ENCODE results near the gene HSBP1.

The HSBP1 gene

GRCh38 chr16:83831456-83831987 is 23.7 kb downstream of the HSBP1 start:
- TF ChIP-seq, protein P1, sequence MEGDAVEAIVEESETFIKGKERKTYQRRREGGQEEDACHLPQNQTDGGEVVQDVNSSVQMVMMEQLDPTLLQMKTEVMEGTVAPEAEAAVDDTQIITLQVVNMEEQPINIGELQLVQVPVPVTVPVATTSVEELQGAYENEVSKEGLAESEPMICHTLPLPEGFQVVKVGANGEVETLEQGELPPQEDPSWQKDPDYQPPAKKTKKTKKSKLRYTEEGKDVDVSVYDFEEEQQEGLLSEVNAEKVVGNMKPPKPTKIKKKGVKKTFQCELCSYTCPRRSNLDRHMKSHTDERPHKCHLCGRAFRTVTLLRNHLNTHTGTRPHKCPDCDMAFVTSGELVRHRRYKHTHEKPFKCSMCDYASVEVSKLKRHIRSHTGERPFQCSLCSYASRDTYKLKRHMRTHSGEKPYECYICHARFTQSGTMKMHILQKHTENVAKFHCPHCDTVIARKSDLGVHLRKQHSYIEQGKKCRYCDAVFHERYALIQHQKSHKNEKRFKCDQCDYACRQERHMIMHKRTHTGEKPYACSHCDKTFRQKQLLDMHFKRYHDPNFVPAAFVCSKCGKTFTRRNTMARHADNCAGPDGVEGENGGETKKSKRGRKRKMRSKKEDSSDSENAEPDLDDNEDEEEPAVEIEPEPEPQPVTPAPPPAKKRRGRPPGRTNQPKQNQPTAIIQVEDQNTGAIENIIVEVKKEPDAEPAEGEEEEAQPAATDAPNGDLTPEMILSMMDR (IDR thresholded peaks at IDR 0.05): no peak
- Histone ChIP-seq H3K27me3 (no peaks in the 10 kb centered on the region), H3K36me3 (no peaks in the 10 kb centered on the region), H3K4me1 (ENCODE audit: control insufficient read depth in 1 of 2, insufficient read depth in 1 of 2, low read depth in 1 of 2, low read length in 1 of 2) (peaks cover 0 to 6% of the 10 kb centered on the region in 2 experiments), H3K27ac (no peak overlapping the region), H3K4me3 (ENCODE audit: low read depth in 1 of 2, low read length in 1 of 2) (no peak overlapping the region), H3K9me3 (no peaks in the 10 kb centered on the region)

- H3K27ac ChIP-seq: no peak overlapping the region
- no peaks in the 10 kb centered on the region for H3K27me3 ChIP-seq
- TF ChIP-seq, protein P1 (IDR thresholded peaks at IDR 0.05): no peak
- no peaks in the 10 kb centered on the region for H3K36me3 ChIP-seq
- no peaks in the 10 kb centered on the region for H3K9me3 ChIP-seq
- H3K4me1 ChIP-seq (ENCODE audit: control insufficient read depth in 1 of 2, insufficient read depth in 1 of 2, low read depth in 1 of 2, low read length in 1 of 2): peaks cover 0 to 6% of the 10 kb centered on the region in 2 experiments
- H3K4me3 ChIP-seq (ENCODE audit: low read depth in 1 of 2, low read length in 1 of 2): no peak overlapping the region
These were observed 26.1 kb downstream of the HSBP1 start for GRCh38 chr16:83833921-83834320.

GRCh38 chr16:83835586-83836566 is 28.1 kb downstream of the HSBP1 start:
- H3K4me3 ChIP-seq (ENCODE audit: low read depth in 1 of 2, low read length in 1 of 2): no peak overlapping the region
- no peaks in the 10 kb centered on the region for H3K27me3 ChIP-seq
- TF ChIP-seq, protein P1 (IDR thresholded peaks at IDR 0.05): no peak
- H3K4me1 ChIP-seq (ENCODE audit: control insufficient read depth in 1 of 2, insufficient read depth in 1 of 2, low read depth in 1 of 2, low read length in 1 of 2): peaks cover 0 to 6% of the 10 kb centered on the region in 2 experiments
- H3K36me3 ChIP-seq: no peaks in the 10 kb centered on the region
- H3K27ac ChIP-seq: no peak overlapping the region
- no peaks in the 10 kb centered on the region for H3K9me3 ChIP-seq

- Histone ChIP-seq H3K36me3 (no peaks in the 10 kb centered on the region), H3K9me3 (no peaks in the 10 kb centered on the region), H3K4me3 (ENCODE audit: low read depth in 1 of 2, low read length in 1 of 2) (no peak overlapping the region), H3K4me1 (ENCODE audit: control insufficient read depth in 1 of 2, insufficient read depth in 1 of 2, low read depth in 1 of 2, low read length in 1 of 2) (peaks cover under 1 to 8% of the 10 kb centered on the region in 2 experiments), H3K27me3 (no peaks in the 10 kb centered on the region), H3K27ac (no peak overlapping the region)
- TF ChIP-seq, protein P1 (IDR thresholded peaks at IDR 0.05): no peak
These were observed 29.8 kb downstream of the HSBP1 start for GRCh38 chr16:83837566-83837965.

- H3K9me3 ChIP-seq: no peaks in the 10 kb centered on the region
- TF ChIP-seq, protein P1 (IDR thresholded peaks at IDR 0.05): no peak
- no peak overlapping the region for H3K27ac ChIP-seq
- no peaks in the 10 kb centered on the region for H3K27me3 ChIP-seq
- no peak overlapping the region for H3K4me3 ChIP-seq (ENCODE audit: low read depth in 1 of 2, low read length in 1 of 2)
- H3K36me3 ChIP-seq: no peaks in the 10 kb centered on the region
- H3K4me1 ChIP-seq (ENCODE audit: control insufficient read depth in 1 of 2, insufficient read depth in 1 of 2, low read depth in 1 of 2, low read length in 1 of 2): peaks cover 6 to 14% of the 10 kb centered on the region in 2 experiments
These were observed 30.4 kb downstream of the HSBP1 start for GRCh38 chr16:83838151-83838550.

All from neutrophil (primary cell).